GM12892 (cell line): ENCODE measurements around the gene PLEKHA6.

Experiments
- DNase-seq: peaks from one replicate; pipeline ENCODE4 v3.0.0; 2011; ENCODE audit not compliant: insufficient read length
- FAIRE-seq: peaks from 2 replicates; lab custom pipeline; 2011; peaks lifted over from hg19 to GRCh38; lab: Jason Lieb, UNC
- POLR2A ChIP-seq: IDR thresholded peaks from 2 replicates; pipeline ENCODE4 v1.6.1; 2011; ENCODE audit warnings: low read depth, low read length, control low read depth
- POLR2AphosphoS5 ChIP-seq: IDR thresholded peaks from 2 replicates; pipeline ENCODE4 v1.6.1; 2011; ENCODE audit warnings: low read depth, low read length, control low read depth
- TAF1 ChIP-seq: IDR thresholded peaks from 2 replicates; pipeline ENCODE4 v1.6.1; 2011; ENCODE audit warnings: low read depth, mild to moderate bottlenecking, control low read depth, low read length, borderline replicate concordance

PLEKHA6 gene

DNA sequence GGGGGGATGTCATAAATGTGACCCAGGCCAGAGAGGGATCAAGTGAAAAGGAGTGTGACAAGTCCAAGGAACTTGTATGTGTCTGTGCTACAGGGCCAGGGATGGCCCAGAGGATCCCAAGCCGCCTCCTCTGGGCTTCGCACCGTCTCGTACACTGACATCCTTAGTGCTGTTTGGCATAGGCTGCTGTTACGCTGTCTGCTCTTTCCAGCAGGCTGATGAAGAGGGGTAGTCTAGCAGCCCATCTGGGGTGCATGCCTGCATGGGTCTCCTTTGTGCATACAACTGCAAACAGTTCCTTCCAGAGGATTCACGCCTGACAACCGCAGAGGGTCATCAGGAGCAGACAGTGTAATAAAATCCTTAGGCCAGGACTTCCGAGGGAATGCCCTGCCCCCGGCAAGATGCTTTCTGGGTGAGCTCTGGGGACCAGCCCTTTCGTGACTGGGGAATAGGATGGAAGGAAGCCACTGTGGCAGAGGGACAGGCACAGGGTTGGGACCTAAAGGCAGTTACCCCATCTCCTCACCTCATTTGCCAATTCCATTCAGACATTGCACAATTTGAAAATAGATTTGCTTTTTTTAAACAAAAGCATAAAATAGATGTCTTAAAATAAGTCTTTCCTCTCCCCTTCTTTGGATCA is 139.6 kb downstream of the PLEKHA6 start:
- TF ChIP-seq POLR2A (no peak), TAF1 (no peak), POLR2AphosphoS5 (no peak)
- no peak for DNase-seq
- no peak for FAIRE-seq

GRCh38 chr1:204218552-204218951 is 141.2 kb downstream of the PLEKHA6 start:
- FAIRE-seq (no peak), DNase-seq (no peak)
- TF ChIP-seq TAF1 = no peak
- TF ChIP-seq POLR2AphosphoS5 = no peak
- no peak for TF ChIP-seq POLR2A

DNA sequence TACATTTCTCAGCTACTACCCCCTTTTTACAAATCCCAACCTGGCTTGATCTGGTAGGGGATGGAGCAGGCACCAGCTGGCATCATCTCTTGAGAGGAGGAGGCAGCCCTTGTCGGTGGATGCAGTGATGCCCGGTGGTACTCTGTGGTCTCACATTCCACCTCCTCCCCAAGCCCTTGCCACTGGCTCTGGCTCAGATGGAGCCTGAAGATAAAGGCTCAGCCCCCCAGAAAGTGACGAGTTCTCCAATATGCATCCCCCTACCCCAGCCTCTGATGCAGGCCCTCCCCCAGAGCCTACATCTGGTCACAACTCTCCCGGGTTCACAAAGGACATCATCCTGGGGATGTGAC is 142.1 kb downstream of the PLEKHA6 start:
- TF ChIP-seq TAF1 = no peak
- TF ChIP-seq POLR2A = no peak
- TF ChIP-seq POLR2AphosphoS5 = no peak
- no peak for FAIRE-seq
- no peak for DNase-seq

GRCh38 chr1:204216880-204217647 is 142.7 kb downstream of the PLEKHA6 start:
- TF ChIP-seq POLR2AphosphoS5 = no peak
- TF ChIP-seq POLR2A = no peak
- TF ChIP-seq TAF1 = no peak
- DNase-seq (no peak), FAIRE-seq (no peak)

DNA sequence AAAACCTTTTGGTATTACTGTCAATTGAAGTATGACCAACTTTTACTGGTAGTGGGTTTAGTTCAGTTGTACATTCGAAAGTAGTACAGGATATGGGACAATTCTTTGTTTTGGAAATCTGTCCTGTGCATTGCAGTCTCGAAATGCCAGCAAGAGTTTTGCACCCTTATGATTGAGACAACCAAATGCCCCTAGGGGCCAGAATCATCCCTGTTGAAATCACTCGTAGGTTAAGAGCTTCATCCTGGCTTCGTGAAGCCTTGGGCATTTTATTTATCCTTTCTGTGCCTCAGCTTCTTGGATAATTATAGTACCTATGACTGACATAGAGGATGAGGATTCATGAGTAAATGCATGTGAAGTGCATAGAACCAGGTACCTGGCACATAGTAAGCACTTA is 143.5 kb downstream of the PLEKHA6 start:
- no peak for TF ChIP-seq POLR2AphosphoS5
- TF ChIP-seq POLR2A = no peak
- no peak for TF ChIP-seq TAF1
- DNase-seq (no peak), FAIRE-seq (no peak)

DNA sequence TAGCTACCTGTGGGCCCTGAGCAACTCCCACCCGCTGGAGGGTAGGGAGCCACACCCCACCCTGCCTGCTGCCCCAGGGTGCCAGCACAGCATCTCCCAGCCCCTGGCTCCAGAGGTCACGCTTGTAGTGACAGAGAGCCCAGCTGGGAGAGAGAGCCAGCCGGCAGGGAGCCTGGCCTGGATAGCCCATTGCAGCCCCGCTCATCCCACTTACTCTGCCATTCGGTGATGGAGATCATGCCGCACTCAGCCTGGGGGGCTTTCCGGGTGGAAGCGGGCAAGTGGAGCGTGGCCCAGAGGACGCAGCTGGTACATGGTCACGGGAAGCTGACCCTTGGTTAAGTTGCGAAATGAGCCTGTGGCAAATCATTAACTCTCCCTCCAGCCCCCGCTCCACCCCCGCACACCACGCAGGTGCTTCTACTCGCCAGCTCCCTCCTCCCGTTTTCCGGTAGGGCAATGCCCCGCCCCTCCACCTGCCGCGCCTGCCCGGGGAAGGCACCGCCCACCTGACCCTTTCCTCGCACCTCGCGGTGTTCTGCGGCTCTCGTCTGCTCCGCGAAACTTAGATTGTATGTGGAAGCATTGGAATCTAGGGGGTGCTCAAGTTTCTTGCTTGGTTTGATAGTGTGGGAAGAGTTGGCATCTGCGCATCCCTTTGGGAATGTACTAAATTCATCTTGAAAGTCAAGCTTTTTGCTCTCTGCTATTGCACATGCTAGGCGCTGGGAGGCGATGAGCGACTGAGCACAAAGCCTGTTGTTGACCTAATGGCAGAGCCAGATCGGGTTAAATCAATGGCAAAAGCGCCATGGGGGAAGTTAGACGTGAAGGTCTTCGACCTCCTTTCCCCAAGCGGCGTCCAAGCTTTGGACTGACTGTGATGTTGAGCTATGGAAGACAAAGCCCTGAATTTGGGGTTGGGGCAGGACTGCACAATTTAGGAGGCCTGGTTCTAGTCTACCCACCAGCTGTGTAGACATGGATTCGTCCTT is 145.8 kb downstream of the PLEKHA6 start, which contains the start of gene GOLT1A:
GOLT1A (minus strand) TSS at position 321 of the 995 bp plus-strand sequence; CDS start at position 239, 82 bp downstream.
- TF ChIP-seq POLR2A (no peak), TAF1 (no peak), POLR2AphosphoS5 (no peak)
- no peak for FAIRE-seq
- DNase-seq = no peak

- no peak for DNase-seq
- FAIRE-seq = no peak
- TF ChIP-seq TAF1 = no peak
- TF ChIP-seq POLR2A = no peak
- no peak for TF ChIP-seq POLR2AphosphoS5
Observed at GRCh38 chr1:204212715-204213114, 147.0 kb downstream of the PLEKHA6 start.

GRCh38 chr1:204211046-204211445 is 148.7 kb downstream of the PLEKHA6 start:
- TF ChIP-seq POLR2A = no peak
- no peak for TF ChIP-seq TAF1
- no peak for TF ChIP-seq POLR2AphosphoS5
- DNase-seq (no peak), FAIRE-seq (no peak)

DNA sequence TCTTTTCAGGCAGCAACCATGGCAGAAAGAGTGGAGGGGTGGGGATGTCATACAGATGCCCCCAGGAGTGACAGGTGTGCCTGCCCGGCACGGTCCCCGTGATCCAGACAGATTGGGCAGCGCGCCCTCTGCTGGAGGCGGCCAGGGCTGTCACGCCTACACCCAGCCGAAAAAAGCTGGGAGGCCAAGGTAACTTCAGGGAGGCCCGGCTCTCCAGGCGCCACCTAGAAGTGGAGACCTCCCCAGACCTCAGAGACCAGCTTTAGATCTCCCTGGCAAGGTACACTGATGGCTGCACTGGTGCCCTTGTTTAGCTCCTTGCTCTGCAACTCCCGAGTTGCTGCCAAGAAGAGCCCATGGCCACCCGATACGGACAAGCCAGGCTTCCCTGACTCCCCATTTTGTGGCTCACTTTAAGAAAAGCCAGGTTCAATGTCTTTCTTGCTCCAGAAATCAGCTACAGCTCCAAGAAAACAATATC is 152.6 kb downstream of the PLEKHA6 start:
- FAIRE-seq = no peak
- TF ChIP-seq TAF1 (no peak), POLR2AphosphoS5 (no peak), POLR2A (no peak)

DNA sequence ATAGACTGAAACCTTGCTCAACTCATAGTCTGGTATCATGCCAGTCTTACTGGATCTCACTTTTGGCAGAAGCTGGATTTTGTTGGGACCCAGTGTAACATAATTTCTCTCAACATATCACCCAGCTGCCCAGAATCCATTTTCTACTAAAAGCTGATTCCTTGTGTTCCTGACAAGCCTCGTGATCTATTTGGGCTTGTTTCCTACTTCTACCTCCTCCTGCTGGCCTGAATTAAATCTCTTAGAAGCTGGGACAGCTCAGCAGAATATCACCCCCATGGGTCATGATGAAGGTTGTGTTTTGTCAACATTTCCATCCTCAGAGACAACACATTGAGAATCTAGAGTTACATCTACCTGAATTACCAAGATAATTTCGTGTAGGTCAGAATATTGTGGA is 153.6 kb downstream of the PLEKHA6 start:
- no peak for DNase-seq
- TF ChIP-seq POLR2A = no peak
- no peak for TF ChIP-seq POLR2AphosphoS5
- TF ChIP-seq TAF1 = no peak
- no peak for FAIRE-seq

More for the DNA sequence above, 152.6 kb downstream of the PLEKHA6 start:
- peak; percentile 68 for DNase-seq
